A673 (cell line): Measurements from ENCODE around the gene CPXM1.

Experiments
- EZH2 ChIP-seq: fragments of 200-600 bp; sonication (generic); IDR thresholded peaks from 2 replicates; pipeline ENCODE4 v1.6.1; 2017; ENCODE audit warnings: borderline replicate concordance, low read depth, mild to moderate bottlenecking, mixed read lengths, antibody characterized with exemption, low read length; ENCODE audit not compliant: poor library complexity, severe bottlenecking
- TF ChIP-seq, protein P1 (sequence below): fragments of 300-800, 200-600 bp; sonication (generic); conservative IDR thresholded peaks from 2 replicates; pipeline ENCODE4 v1.5.1; 2017; ENCODE audit warnings: low read depth, mild to moderate bottlenecking, antibody characterized with exemption, low read length, moderate library complexity, mixed read lengths

GRCh38 chr20:2759143-2759542, 41.3 kb downstream of the CPXM1 start:
- no peak for TF ChIP-seq EZH2
- TF ChIP-seq, protein P1, sequence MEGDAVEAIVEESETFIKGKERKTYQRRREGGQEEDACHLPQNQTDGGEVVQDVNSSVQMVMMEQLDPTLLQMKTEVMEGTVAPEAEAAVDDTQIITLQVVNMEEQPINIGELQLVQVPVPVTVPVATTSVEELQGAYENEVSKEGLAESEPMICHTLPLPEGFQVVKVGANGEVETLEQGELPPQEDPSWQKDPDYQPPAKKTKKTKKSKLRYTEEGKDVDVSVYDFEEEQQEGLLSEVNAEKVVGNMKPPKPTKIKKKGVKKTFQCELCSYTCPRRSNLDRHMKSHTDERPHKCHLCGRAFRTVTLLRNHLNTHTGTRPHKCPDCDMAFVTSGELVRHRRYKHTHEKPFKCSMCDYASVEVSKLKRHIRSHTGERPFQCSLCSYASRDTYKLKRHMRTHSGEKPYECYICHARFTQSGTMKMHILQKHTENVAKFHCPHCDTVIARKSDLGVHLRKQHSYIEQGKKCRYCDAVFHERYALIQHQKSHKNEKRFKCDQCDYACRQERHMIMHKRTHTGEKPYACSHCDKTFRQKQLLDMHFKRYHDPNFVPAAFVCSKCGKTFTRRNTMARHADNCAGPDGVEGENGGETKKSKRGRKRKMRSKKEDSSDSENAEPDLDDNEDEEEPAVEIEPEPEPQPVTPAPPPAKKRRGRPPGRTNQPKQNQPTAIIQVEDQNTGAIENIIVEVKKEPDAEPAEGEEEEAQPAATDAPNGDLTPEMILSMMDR, result no peak
